ENCODE measurements around the gene STX18.
"Not testable (repeated sequence)": the region's sequence is repeated elsewhere in the genome, so short reads cannot be mapped to it uniquely, and the experiment has no call there.

STX18 gene

GRCh38 chr4:4506961-4507360, 34.9 kb downstream of the STX18 start:
- DNase-seq = no peak

GRCh38 chr4:4505211-4505610, 36.6 kb downstream of the STX18 start:
- DNase-seq = not testable (repeated sequence)

DNA sequence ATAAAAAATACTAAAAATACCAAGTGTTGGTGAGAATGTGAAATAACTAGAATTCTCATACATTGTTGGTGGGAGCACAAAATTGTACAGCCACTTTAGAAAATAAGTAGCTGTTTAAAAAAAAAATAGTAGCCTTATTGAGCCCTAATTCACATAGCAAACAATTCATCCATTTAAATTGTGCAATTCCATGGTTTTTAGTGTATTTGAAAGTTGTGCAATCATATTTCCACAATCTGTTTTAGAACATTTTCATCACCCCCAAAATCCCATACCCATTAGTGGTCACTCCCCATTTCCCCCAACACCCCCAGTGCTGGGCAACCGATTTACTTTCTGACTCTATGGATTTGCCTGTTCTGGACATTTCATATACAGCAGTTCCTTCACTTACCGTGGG, 37.1 kb downstream of the STX18 start:
- no peak for DNase-seq

DNA sequence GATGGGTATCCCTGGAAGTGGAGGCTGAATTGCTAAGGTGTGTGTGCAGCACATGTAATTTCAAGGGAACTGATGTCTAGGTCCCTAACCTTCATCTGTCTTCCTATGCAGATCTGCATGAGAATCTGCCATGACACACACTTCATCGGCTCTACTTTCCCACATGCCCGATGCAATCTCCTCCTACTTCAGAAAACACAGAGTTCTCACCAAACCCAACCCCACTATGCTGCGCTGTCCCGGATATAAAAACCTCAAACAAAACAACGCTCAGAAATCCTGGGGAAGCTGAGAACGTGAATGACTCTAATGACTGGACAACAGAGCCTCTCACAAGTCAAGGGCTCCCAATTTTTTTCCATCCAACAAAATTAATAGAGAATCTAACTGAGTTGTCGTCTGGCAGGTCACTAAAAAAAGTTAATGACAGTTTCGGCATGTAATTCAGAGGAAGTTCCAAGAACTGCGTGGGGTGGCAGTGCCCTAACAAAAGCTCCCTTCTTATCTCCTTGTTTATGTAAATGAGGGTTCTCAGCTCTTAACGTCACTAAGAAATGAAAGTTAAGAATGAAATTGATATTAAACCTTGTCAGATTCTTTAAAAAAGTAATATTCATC, 39.0 kb downstream of the STX18 start:
- no peak for DNase-seq

DNA sequence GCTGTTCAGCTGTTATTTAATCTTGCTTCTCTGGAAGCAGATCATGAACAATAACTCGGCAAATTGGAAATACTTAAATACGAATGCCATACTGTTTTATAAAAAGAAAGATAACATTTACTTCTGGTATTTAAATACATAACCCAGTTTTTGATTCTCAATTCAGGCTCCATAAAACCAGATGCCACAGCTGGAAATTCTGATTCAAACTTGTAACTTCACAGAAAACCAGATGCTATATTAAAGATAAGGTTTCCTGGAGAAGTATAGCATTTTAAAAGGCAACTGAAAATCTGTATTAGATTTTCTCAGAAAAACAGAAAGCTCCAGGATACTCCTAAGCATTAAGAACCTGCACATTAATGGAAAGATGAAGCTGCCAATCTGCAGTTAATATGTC, 40.2 kb downstream of the STX18 start:
- DNase-seq = no peak

DNA sequence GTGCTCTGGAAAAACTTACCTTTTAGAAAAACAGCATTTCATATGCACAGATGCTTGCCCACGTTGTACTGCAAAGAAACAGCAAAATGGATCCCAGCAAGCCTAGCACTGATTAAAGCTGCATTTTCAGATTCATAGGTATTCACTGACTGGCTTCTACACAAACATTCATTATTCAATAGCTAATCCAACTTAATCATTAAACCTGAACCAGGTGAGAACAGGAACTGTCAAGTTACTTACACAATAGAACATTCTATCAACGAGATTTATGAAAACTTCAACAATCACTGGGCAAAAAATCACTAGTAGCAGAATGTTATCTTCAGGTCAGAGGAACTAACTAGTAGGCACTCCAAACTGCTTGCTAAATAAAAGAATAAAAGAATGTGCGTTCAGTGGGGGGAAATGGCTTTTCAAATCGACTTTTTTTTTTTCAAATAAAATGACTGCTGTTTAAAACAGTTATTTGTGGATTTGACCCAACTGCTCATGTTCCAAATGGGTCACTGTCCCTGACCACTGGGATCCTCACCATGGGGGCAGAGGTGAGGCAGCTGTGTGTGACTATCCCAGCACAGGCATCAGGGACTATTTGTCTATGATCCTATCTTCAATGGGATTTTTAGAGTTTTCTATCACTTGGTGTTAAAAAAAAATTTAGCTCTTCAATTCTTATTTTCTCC, 42.3 kb downstream of the STX18 start:
- no peak for DNase-seq

GRCh38 chr4:4496592-4497372, 45.1 kb downstream of the STX18 start:
- DNase-seq = no peak

- no peak for DNase-seq
These were observed 47.0 kb downstream of the STX18 start for GRCh38 chr4:4494882-4495281.

DNA sequence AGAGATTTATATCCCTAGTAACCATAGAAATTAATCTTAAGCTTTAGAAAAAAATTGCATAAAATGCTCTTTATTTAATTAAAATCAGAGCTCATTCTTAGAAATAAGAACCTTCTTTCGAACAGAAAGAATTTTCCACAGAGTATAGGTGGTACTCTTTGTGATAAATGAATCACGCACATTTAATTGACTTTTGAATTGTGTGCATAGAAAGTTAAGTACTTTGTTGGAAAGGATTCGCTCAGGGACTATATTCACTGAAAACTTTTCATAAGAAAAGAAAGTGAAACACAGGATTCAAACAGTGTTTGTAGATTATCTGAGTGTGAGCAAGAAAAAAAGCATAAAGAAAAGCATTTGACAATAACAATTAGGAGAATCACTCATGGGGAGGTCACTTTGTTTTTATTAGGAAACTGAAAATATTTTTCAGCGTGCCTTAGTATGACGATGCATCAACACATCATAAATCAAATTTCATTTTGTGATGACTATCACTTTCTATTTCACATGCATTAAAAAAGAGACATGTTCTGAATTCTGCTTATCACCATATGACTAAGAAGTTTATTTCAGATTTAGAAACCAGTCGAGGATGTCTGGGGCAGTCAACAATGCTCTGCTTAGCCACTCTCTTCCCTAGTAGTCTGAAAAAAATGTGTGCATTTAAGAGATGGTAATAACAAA, 49.5 kb downstream of the STX18 start:
- no peak for DNase-seq

DNA sequence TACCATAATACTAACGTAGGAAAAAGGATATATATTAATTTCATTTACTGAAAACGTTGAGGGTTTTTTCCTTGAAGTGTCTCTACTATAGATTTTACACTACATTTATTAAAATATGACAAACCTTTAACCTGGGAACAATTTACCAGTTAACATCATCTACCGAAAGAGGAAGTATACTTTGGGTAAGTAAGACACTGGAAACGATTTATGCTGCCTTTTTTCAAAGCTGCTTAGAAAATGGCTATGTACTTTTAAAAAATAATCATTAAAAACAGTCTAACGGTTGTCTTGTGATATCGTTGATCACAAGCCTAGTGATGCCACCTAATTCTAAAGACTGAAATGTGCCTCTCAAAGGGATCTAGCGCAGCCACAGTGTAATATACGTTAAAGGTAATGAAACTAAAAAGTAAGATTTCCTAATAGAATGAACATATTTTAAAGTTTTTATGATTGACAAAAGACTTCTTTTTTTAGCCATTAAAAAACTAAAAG, 50.4 kb downstream of the STX18 start:
- no peak for DNase-seq

DNA sequence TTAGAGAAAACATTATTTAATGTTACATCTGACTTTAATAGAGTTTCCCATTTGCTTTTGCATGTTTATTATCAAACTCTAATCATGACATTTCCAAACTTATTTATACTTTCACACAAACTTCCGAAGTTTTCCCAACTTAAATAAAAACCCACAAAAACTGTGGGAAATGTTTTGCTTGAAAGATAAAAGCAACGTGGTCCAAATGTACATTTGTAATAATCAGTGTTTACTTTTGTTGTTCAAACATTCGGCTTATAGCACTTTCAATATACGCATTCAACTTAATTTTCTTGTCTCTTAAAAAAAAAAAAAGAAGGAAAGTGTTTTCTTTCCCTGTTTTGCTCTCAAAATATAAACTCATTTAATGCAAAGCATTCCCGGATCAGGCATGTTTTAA, 51.0 kb downstream of the STX18 start:
- DNase-seq = no peak

GRCh38 chr4:4490041-4490440, 51.8 kb downstream of the STX18 start:
- no peak for DNase-seq

DNA sequence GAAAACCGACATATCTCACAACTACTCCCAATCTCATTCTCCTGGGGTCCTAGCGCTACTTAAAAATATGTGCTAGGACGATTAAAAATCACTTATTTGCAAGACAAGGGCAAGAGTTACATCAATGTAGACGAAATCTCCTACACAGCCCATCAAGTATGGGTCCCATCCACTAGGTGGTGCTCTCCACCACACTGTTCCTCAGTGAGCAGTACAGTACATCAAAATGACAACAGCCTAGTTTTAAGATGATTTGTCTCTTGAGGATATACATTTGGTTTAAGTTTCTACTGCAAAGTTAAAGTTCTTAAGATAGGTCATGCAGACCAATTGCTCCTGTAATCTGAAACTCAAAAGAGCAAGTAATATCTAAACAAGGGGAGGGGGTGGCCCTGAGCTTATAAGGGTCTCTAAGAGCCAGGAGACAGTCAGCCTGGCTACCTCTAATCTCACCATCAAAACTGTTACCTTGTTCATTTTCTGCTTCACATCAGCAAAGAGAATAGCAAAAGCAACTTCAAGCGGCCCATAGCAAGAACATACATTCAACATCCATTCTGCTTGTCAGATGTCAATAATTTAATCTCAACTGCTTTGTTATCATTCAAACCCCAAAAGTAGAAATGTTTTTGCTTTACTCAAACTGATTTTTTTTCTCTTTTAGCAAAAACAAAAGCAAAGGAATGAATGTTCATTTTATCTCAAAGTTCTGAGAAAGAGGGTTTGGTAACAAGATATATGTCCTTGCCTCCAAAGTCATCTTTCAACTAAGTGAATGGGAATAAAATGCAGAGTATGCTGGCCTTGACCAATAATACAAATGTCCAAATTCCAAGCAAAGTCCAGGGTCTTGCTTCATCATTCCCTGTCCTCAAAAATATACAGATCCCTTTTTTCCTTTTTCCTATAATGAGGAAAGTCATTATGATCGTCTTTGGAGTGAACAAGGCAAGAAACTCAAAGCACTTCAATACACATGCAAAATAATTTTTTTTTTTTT, 53.1 kb downstream of the STX18 start:
- peak; percentile 60 for DNase-seq

DNA sequence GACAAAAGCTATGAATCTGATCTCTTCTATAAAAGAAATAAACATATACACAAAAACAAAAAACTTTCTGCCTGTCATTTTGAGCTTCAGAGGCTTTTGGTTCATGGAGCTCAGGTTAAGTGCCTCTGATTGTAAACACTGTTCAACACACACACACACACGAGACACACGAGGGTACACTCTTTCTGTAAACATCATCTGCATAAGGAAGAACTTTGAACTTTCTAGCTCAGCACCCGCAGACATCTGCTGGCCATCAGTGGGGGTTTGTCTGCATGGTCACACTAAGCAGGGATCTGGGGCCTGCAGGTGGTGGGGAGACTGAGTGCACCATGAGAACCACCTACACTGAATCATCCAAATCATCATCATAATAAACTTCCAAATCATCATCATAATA, 54.9 kb downstream of the STX18 start:
- no peak for DNase-seq

- no peak for DNase-seq
These were observed 56.0 kb downstream of the STX18 start for GRCh38 chr4:4485806-4486205.

- DNase-seq = no peak
These were observed 60.4 kb downstream of the STX18 start for GRCh38 chr4:4481399-4481994.

- no peak for DNase-seq
These were observed 61.0 kb downstream of the STX18 start for GRCh38 chr4:4480685-4481398.

- no peak for DNase-seq
These were observed 61.6 kb downstream of the STX18 start for GRCh38 chr4:4480205-4480604.

DNA sequence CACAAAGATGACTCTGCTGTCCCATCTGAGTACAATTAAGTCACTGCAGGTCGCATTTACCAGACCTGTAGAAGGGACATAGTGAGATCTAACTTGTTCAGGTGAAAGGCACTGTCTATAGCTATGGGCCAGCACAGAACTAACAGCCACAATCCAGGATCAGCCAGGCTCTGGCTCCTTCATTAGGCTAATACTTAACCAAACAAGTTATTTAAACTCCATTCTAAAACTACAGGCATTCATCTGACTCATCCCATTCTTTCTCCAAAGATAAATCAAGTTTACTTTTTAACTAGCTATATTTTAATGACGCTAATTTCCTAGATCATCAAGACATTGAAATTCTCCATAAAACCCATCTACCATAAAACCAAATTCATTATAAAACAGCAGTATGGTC, 62.5 kb downstream of the STX18 start:
- DNase-seq = no peak

DNA sequence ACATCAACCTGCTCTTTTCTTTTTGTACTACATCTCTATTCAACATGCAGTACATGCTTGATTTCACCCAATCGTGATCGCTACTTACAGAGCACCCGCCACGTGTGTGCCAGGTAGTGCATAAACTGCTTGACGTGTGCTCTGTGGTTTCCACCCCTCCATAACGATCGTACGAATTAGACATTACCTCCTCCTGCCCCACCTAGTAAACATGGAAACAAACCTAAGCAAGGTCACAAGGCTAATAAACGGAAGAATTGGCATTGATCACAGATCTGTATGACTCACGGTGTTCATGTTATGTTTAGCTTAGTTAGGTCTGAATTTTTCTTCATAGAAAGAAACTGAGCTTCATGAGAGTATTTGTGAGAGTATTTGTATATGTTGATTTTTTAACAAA, 64.1 kb downstream of the STX18 start:
- no peak for DNase-seq

GRCh38 chr4:4477391-4477790, 64.5 kb downstream of the STX18 start:
- no peak for DNase-seq
